K562 treated with DMSO at 1 percent for 24 hours (cell line): ENCODE measurements around the gene CDK8. TPM values are rescaled to one million over a fixed set of nuclear protein-coding genes. Genes with fewer than 3 reads are reported as not detected.

Experiments
- total RNA-seq: library from RNA; unstranded; fragments of 300-600 nt; gene quantifications from 2 replicates; pipeline ENCODE4 v1.2.3, GENCODE V29; 2022; ENCODE audit warnings: low read depth; ENCODE audit not compliant: insufficient read depth

CDK8 gene
- 23.9 and 27.1 TPM in 2 replicates for total RNA-seq

GRCh38 chr13:26253787-26254582, at the start of gene CDK8:
TSS of gene CDK8 (plus strand) at chr13:26254129. CDS start at chr13:26254642, 513 bp downstream.

GRCh38 chr13:26221721-26222519, 32.0 kb upstream of the CDK8 start, which contains the start of gene RNF6:
TSS of gene RNF6 (minus strand) at chr13:26222314. CDS start at chr13:26219649, 2,665 bp downstream.

Other genes with a start within 250 kb of the CDK8 start
- gene SHISA2, start 202.1 kb upstream of the CDK8 start, total RNA-seq: not detected in 2 replicates
- 13.4 and 25.3 TPM in 2 replicates for gene RNF6, start 31.8 kb upstream of the CDK8 start, total RNA-seq